MG63 (cell line): ENCODE measurements around the gene RCAN3. TPM values are rescaled to one million over a fixed set of nuclear protein-coding genes. Genes with fewer than 3 reads are reported as not detected.
A peak's percentile ranks its signal among the peaks of the same experiment; 100 is the strongest.

Source experiments
- DNase-seq: peaks from one replicate; pipeline ENCODE4 v3.0.0-alpha.2; 2020
- H3K27me3 ChIP-seq: fragments of 250-450 bp; sonication (Bioruptor Pico); 2 replicates; pipeline ENCODE4 v1.5.1; 2020; ENCODE audit warnings: mild to moderate bottlenecking, moderate library complexity
- H3K36me3 ChIP-seq: fragments of 250-450 bp; sonication (Bioruptor Pico); 2 replicates; pipeline ENCODE4 v1.5.1; 2020; ENCODE audit warnings: mild to moderate bottlenecking, moderate library complexity
- H3K4me3 ChIP-seq: fragments of 250-450 bp; sonication (Bioruptor Pico); 2 replicates; pipeline ENCODE4 v1.5.1; 2020; ENCODE audit warnings: mild to moderate bottlenecking, moderate library complexity
- H3K9me3 ChIP-seq: fragments of 250-450 bp; sonication (Bioruptor Pico); 2 replicates; pipeline ENCODE4 v1.5.1; 2020; ENCODE audit warnings: mild to moderate bottlenecking, moderate library complexity
- total RNA-seq: library from RNA; depleted of rRNA; stranded (reverse); fragments of >200 nt; shearing (Covaris generic); gene quantifications from 2 replicates; pipeline ENCODE4 v1.2.3, GENCODE V29; 2014; ENCODE audit warnings: low replicate concordance

RCAN3 gene
- total RNA-seq, 1 experiment from 2014 or later, result 3.4 TPM

- DNase-seq, result no peak
- Histone ChIP-seq H3K36me3 (no peaks in the 10 kb centered on the region), H3K27me3 (no peaks in the 10 kb centered on the region), H3K9me3 (no peaks in the 10 kb centered on the region), H3K4me3 (no peak overlapping the region)
Observed at GRCh38 chr1:24554714-24555113, 52.1 kb downstream of the RCAN3 start.

DNA sequence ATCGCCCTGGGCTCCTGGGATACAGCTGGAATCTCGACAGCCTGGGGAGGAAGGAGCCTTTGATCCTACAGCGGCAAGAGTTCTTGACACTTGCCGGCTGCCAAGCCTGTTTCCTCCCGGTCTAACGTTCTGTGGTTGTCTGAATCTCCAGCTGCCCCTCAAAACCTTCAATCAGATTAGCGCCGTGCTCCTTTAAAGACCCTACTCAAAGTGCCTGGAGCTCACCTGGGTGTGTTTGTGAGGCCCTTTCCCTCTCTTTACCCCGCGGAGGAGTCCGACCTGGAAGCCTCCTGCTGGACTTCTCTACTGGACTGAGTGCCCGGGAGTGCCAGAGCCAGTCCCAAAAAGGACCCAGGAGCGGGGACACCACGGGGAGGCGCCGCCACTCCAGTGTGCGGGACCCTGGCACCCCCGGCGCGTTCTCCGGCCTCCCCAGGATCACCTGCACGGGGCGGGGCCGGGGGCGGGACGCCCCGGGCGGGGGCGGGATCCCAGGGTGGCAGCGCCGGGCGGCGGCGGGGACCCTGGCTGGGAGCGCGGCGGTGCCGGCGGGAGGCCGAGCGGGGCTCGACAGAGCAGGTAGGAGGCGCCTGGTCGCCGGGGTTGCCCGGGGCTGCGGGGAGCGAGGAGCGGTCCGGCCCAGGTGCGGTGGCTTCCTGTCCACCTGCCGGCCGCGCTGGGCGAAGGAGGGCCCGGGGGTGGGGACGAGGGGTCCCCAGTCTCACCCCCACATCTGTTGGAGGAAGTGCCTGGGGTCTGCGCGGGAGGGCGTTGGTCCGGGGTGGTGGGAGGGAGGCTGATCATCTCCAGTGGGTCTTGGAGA lies 53.2 kb downstream of the RCAN3 start, which contains the start of gene NCMAP:
TSS of gene NCMAP (plus strand) at position 497 of the 823 bp plus-strand sequence. CDS start 39,344 bp downstream, outside the sequence.
- DNase-seq, result no peak
- Histone ChIP-seq H3K9me3 (no peaks in the 10 kb centered on the region), H3K36me3 (no peaks in the 10 kb centered on the region), H3K4me3 (no peak within 1 kb of the TSS), H3K27me3 (no peaks in the 10 kb centered on the region)

GRCh38 chr1:24556414-24556795 lies 53.8 kb downstream of the RCAN3 start:
- Histone ChIP-seq H3K9me3 (no peaks in the 10 kb centered on the region), H3K36me3 (no peaks in the 10 kb centered on the region), H3K27me3 (no peaks in the 10 kb centered on the region), H3K4me3 (no peak overlapping the region)
- DNase-seq, result no peak

DNA sequence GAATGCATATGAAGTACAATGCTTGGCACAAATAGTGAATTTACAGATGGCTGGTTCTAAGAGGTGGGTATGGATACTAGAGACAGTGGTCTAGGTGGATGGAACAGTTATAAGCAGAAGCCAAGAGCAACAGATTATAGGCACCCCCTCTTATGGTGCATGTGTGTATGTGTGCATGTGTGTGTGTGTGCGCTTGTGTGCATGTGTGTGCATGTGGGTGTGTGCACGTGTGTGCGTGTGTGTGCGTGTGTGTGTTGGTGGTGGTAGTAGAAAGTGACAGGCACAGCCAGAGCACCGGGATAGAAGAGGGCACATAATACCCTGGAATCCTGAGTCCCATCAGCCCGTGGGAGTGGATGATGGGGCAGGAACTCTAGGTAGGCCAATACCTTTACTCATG lies 54.6 kb downstream of the RCAN3 start:
- H3K36me3 ChIP-seq, result no peaks in the 10 kb centered on the region
- no peak overlapping the region for H3K4me3 ChIP-seq
- DNase-seq, result no peak
- H3K27me3 ChIP-seq, result no peaks in the 10 kb centered on the region
- H3K9me3 ChIP-seq, result no peaks in the 10 kb centered on the region

GRCh38 chr1:24557711-24558131 lies 55.1 kb downstream of the RCAN3 start:
- peak; percentile 39 for DNase-seq
- H3K27me3 ChIP-seq, result no peaks in the 10 kb centered on the region
- H3K4me3 ChIP-seq, result no peak overlapping the region; the same call in 1 of the 2 replicates
- H3K36me3 ChIP-seq, result no peaks in the 10 kb centered on the region
- no peaks in the 10 kb centered on the region for H3K9me3 ChIP-seq

GRCh38 chr1:24558455-24558854 lies 55.8 kb downstream of the RCAN3 start:
- Histone ChIP-seq H3K27me3 (no peaks in the 10 kb centered on the region), H3K4me3 (no peak overlapping the region), H3K9me3 (no peaks in the 10 kb centered on the region), H3K36me3 (no peaks in the 10 kb centered on the region)
- DNase-seq, result no peak

- Histone ChIP-seq H3K36me3 (no peaks in the 10 kb centered on the region), H3K27me3 (no peaks in the 10 kb centered on the region), H3K9me3 (no peaks in the 10 kb centered on the region), H3K4me3 (no peak overlapping the region)
- DNase-seq, result peak; percentile 54
Observed at GRCh38 chr1:24558902-24559791, 56.5 kb downstream of the RCAN3 start.

DNA sequence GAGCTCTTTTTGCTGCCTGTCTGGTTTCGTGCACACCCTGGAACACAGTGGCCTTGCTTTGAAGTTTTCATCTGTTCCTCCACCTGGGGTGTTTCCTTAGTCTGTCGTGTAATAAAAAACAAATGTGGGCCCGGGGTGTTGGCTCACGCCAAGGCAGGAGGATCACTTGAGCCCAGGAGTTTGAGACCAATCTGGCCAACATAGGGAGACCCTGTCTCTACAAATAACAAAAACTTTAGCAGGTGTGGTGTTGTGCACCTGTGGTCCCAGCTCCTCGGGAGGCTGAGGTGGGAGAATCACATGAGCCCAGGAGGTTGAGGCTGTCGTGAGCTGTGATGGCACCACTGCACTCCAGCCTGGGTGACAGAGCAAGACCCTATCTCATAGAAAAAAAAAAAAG lies 57.7 kb downstream of the RCAN3 start:
- H3K9me3 ChIP-seq, result no peaks in the 10 kb centered on the region
- H3K4me3 ChIP-seq, result no peak overlapping the region
- DNase-seq, result no peak
- no peaks in the 10 kb centered on the region for H3K36me3 ChIP-seq
- H3K27me3 ChIP-seq, result no peaks in the 10 kb centered on the region

GRCh38 chr1:24562625-24563024 lies 60.0 kb downstream of the RCAN3 start:
- Histone ChIP-seq H3K9me3 (no peaks in the 10 kb centered on the region), H3K4me3 (no peak overlapping the region), H3K36me3 (no peaks in the 10 kb centered on the region), H3K27me3 (no peaks in the 10 kb centered on the region)
- no peak for DNase-seq

GRCh38 chr1:24564695-24565094 lies 62.1 kb downstream of the RCAN3 start:
- no peak for DNase-seq
- Histone ChIP-seq H3K9me3 (no peaks in the 10 kb centered on the region), H3K36me3 (no peaks in the 10 kb centered on the region), H3K4me3 (no peak overlapping the region), H3K27me3 (no peaks in the 10 kb centered on the region)

GRCh38 chr1:24566236-24566867 lies 63.7 kb downstream of the RCAN3 start:
- H3K4me3 ChIP-seq, result no peak overlapping the region
- H3K9me3 ChIP-seq, result no peaks in the 10 kb centered on the region
- H3K36me3 ChIP-seq, result no peaks in the 10 kb centered on the region
- DNase-seq, result no peak
- H3K27me3 ChIP-seq, result no peaks in the 10 kb centered on the region

GRCh38 chr1:24567792-24568388 lies 65.3 kb downstream of the RCAN3 start:
- H3K4me3 ChIP-seq, result no peak overlapping the region
- no peaks in the 10 kb centered on the region for H3K27me3 ChIP-seq
- H3K9me3 ChIP-seq, result no peaks in the 10 kb centered on the region
- DNase-seq, result no peak
- no peaks in the 10 kb centered on the region for H3K36me3 ChIP-seq

DNA sequence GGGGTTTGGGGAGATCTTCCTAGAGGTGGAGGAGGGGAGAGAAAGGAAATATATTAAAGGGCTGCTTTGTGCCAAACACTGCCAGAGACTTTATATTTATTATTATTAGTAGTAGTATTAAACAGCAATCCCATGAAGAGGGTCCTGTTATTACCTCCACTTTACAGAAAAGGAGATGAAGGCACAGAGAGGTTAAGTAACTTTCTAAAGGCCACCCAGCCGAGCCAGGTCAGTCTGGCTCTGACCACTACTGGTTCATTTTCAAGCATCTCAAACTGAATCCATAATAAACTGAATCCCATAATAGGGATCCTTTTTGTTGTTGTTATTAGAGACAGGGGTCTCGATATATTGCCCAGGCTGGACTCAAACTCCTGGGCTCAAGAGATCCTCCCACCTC lies 65.8 kb downstream of the RCAN3 start:
- Histone ChIP-seq H3K36me3 (no peaks in the 10 kb centered on the region), H3K27me3 (no peaks in the 10 kb centered on the region), H3K4me3 (no peak overlapping the region), H3K9me3 (no peaks in the 10 kb centered on the region)
- no peak for DNase-seq

- H3K27me3 ChIP-seq, result no peaks in the 10 kb centered on the region
- H3K4me3 ChIP-seq, result no peak overlapping the region
- no peaks in the 10 kb centered on the region for H3K36me3 ChIP-seq
- DNase-seq, result no peak
- H3K9me3 ChIP-seq, result no peaks in the 10 kb centered on the region
Observed at GRCh38 chr1:24570265-24571125, 67.9 kb downstream of the RCAN3 start.

DNA sequence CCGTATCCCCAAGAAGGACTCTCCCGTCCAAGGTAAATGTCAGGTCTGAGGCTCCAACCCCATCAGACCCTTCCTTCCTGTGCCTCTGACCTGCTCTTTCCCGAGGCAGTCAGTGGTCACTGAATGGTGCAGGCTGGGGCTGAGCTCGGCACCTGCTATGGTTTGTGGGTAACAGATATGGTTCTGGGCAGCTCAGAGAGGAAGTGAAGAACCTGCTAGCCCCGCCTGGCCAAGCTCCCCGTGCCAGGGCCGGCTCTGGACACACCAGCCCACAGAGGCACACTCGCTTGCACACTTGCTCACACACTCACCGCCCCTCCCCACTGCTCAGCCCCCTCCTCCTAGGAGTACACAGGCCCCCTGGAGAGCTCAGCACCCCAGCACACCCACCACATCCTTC lies 69.7 kb downstream of the RCAN3 start:
- no peaks in the 10 kb centered on the region for H3K9me3 ChIP-seq
- H3K27me3 ChIP-seq, result no peaks in the 10 kb centered on the region
- H3K4me3 ChIP-seq, result no peak overlapping the region
- DNase-seq, result no peak
- H3K36me3 ChIP-seq, result no peaks in the 10 kb centered on the region
